HG03280 (cell line): ENCODE data around the gene AMZ2.
"Not testable (repeated sequence)": the region's sequence is repeated elsewhere in the genome, so short reads cannot be mapped to it uniquely, and the experiment has no call there.

ENCODE experiments used
- ATAC-seq: cut with Tn5 transposase; IDR thresholded peaks from one replicate; pipeline ENCODE4 v1.9.1; 2021; ENCODE audit warnings: mild to moderate bottlenecking, moderate library complexity; ENCODE audit not compliant: unreplicated experiment

Gene AMZ2

GRCh38 chr17:68248199-68248825 is 469 bp downstream of the AMZ2 start:
- ATAC-seq, result peak; percentile 27

- no peak for ATAC-seq
Observed at GRCh38 chr17:68248891-68249290, 1.0 kb downstream of the AMZ2 start.

DNA sequence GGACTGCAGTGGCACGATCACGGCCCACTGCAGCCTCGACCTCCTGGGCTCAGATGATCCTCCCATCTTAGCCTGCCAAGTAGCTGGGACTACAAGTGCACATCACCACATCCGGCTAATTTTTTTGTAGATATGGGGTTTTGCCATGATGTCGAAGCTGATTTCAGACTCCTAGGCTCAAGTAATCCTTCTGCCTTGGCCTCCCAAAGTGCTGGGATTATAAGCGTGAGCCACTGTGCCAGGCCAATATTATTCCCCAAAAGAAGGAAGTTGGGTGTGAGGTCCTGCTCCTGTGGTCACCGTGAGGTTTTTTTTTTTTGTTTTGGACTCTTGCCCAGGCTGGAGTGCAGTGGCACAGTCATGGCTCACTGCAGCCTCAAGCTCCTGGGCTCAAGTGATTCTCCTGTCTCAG is 1.5 kb downstream of the AMZ2 start:
- no peak for ATAC-seq

DNA sequence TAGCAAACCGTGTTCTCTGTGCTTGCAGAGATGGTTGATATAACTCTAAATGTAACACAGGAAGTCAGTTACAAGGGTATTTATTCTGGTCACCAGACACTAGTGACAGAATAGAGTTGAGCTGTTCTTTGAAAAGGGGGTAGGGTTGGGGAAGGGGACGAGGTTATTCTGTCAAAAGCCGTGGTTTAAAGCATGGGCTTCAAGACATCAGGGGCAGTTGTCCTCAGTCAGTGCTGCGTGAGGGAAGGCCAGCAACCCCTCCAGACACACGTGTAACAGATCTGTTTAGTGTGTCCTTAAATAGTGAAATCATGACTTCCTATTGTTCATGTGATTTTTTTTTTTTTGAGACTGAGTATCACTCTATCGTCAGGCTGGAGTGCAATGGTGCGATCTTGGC is 5.6 kb downstream of the AMZ2 start:
- ATAC-seq, result not testable (repeated sequence)

GRCh38 chr17:68255151-68255550 is 7.3 kb downstream of the AMZ2 start:
- no peak for ATAC-seq

- no peak for ATAC-seq
Observed at GRCh38 chr17:68255731-68256538, 8.1 kb downstream of the AMZ2 start.

DNA sequence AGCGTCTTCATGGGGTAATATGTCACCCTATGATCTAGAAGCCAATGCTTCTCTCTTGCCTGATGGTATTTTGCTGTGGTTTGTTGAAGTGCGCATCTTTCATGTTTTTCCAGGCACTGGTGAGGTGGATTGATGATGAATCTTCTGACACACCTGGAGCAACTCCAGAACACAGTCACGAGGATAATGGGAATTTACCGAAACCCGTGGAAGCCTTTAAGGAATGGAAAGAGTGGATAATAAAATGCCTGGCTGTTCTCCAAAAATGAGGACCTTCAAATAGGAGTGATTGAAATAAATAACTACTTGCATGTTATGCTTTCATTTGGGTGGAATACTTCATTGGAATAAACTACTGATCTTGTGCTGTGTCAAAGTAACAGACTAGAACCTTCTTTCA is 8.9 kb downstream of the AMZ2 start:
- not testable (repeated sequence) for ATAC-seq

DNA sequence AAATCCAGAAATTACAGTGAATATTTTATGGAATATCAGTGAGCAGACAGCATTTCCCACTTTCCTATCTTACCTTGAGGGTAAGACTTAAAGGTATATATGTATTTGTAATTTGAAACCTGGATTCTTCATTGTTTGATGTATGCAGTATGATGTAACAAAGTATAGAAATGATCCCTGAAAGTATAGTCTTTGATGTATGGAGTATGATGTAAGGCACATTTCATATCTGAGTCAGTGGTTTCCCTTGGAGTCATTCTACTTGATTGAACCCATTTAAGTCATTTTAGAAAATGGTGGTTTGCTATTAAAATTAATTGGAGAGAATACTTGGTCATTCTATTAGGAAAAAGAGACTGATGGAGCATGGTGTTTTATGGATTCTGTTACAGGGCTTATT is 10.1 kb downstream of the AMZ2 start:
- no peak for ATAC-seq

DNA sequence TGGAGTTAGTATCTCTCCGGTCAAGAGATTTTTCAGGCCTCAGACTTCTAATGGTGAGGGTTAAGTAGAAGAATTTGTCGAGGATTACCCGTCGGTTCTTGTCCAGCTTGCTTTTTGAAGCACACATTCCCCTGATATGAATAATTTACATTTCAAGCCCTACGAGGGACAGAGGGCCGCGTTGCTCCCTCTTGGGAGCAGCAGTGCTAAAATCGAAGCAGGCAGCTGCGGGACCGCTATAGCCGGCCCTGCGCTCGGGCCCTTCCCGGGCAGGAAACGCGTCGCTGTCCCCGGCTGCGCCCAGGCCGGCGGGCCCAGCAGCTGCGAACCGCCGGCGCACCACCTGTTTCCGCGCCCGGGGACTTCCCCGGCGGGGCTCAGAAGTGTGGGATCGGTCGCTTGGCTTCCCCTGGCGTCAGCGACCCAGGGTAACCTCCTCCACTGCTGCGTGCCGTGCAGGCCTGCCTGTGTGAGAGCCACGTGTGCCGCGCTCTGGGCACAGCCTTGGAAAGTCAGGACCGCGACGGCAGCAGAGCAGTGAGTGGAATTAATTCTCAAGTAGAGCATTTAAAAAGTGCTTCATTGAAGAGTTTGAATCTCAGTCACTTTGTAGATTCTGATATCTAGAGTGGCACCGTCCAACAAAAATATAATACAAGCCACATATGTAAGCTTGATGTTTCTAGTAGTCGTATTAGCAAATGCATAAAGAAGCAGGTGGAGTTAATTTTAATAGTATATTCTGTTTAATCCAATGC is 11.2 kb downstream of the AMZ2 start:
- peak; percentile 86 for ATAC-seq

DNA sequence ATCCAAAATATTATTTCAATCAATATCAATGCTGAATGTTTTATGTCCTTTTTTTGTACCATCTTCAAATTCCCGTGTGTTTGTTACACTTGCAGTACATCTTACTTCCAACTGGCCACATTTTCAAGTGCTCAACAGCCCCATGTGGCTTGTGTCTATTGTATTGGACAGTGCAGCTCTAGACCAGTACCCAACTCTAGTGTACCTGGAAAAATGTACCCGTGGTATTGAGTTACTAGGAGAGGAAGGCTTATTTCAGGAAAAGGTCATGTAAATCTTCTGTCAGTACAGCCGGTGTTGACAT is 11.8 kb downstream of the AMZ2 start:
- ATAC-seq, result not testable (repeated sequence)

DNA sequence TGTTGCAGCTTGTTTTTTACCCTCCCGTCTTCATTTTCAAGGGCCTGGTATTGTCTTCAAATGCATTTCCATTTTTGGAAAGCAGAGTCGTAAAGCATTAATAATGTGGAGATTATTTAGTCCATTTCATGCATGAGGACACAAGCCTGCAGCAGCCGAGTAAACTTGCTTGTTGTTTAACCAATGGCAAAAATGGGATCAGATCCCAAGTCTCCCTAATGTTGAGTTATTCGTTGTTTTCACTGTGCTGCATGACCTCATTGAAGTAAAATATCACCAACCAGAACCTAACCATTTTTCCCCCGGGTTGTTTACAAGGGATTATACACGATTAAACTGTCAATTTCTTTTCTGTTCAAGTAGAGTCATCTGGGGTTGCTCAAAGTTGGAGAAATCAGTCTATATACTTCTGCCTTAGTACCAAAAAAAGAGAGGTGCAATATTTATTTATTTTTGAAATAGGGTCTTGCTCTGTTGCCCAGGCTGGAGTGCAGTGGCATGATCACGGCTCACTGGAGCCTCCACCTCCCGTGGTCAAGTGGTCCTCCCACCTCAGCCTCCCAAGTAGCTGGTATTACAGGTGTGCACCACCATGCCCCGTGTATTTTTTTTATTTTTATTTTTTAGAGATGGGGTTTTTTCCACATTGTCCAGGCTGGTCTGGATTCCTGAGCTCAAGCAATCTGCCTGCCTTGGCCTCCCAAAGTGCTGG is 12.4 kb downstream of the AMZ2 start:
- no peak for ATAC-seq

DNA sequence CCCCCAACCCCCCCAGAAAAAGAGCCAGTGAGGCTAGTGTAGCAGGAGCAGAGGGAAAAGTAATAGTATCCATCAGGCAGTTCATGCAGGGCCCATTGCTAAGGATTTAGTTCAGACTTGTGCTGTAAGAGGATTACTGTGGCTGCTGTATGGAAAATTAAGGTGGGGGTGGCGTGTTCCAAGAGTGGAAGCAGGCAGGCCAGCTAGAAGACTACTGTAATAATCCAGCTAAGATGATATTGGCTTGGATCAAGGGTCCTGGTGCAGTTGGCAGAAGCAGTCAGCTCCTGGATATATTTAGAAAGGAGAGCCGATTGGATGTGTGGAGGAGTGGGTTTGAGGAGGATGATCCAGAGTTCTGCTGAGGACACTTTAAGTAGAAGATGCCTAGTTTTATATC is 14.6 kb downstream of the AMZ2 start:
- not testable (repeated sequence) for ATAC-seq

DNA sequence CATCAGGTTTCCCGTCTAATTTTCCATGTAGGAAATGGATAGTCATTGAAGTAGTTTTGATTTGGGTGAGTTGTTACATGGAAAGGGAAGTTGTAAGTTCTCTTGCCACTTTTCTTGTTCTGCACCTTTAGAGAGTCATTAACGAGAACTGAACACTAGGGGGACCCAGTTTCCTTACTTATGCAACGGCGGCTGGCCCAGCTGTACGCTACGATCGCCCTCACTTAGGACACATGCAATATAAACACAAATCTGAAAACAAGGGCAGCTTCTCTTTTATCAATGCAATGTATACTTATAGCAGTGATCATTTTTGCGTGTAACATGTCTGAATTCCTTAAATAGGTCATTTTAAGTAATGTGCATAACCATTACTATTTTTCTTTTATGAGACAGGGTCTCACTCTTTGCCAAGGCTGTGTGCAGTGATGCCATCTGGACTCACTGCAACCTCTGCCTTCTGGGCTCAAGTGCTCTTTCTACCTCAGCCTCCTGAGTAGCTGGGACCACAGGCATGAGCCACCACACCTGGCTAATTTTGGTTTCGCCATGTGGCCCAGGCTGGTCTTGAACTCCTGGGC is 15.3 kb downstream of the AMZ2 start:
- ATAC-seq, result not testable (repeated sequence)

DNA sequence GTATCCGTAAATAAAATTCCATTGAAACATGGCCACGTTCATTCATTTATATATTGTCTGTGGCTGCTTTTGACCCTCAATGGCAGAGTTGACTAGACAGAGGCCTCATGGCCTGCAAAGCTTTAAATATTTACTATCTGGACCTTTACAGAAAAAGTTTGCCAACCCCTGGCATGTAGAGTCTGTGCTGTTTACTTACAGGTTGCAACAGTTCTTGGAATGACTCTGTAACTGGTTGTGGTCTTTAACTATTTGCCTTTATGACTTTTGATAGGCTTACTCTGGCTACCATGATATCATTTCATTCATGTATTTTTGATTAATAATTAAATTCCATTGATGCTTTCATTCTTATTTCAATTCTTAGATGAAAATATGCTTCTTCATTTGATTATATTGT is 18.0 kb downstream of the AMZ2 start:
- not testable (repeated sequence) for ATAC-seq

DNA sequence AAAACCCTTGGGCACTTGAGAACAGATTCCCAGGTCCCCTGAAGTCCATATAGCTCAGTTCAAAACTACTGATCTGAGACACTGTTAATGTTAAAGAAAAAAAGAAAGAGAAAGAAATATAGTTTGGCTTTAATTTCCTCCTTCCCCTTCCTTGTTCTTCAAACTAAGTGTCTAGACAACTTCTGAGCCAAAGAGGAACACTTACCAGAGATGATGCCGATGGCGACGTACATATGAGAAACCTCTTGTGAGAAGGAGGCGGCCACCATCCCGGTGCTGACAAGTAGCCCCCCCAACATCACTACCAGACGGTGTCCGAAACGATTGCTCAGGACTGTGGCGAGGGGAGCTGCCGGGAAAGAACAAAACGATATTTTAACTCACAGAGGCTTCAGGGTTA is 25.9 kb downstream of the AMZ2 start:
- ATAC-seq, result no peak

DNA sequence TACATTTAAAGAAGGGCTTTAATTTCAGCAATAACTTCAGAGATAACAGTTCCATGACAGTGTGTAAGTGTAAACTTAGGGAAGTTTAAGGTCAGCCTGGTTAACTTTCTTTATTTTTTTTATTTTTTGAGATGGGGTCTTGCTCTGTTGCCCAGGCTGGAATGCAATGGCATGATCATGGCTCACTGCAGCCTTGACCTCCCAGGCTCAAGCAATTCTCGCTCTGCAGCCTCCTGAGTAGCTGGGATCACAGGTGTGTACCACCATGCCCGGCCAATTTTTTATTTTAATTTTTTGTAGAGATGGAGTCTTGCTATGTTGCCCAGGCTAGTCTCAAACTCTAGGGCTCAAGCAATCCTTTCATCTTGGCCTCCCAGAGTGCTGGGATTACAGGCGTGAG is 28.5 kb downstream of the AMZ2 start:
- ATAC-seq, result not testable (repeated sequence)

- ATAC-seq, result no peak
Observed at GRCh38 chr17:68277807-68278206, 30.0 kb downstream of the AMZ2 start.

DNA sequence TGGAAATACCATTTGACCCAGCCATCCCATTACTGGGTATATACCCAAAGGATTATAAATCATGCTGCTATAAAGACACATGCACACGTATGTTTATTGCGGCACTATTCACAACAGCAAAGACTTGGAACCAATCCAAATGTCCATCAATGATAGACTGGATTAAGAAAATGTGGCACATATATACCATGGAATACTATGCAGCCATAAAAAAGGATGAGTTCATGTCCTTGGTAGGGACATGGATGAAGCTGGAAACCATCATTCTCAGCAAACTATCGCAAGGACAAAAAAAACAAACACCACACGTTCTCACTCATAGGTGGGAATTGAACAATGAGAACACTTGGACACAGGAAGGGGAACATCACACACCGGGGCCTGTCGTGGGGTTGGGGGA is 34.1 kb downstream of the AMZ2 start:
- ATAC-seq, result not testable (repeated sequence)

- ATAC-seq, result no peak
Observed at GRCh38 chr17:68288375-68288774, 40.5 kb downstream of the AMZ2 start.

- no peak for ATAC-seq
Observed at GRCh38 chr17:68288804-68289203, 41.0 kb downstream of the AMZ2 start.

DNA sequence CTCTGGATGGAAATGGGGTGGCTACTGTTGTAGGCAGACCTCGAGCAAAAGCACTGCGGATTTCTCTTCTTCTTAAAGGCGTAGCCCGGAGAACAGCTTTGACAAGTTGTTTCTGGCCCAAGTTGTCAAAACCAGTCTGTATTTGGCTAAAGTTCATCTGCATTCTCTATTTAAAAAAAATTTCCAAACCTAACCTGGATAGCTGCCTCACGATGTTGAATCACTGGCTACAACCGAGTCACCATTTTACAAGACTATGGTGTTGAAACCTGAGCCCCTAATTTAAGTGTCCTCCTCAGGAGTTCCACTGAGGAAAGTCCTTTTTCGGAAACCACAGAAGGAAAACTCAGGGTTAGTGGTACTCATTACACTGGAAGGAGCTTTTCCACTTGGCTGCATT is 41.6 kb downstream of the AMZ2 start:
- no peak for ATAC-seq
